K562 (cell line): ENCODE data around the gene EIF2S2. TPM values are rescaled to one million over a fixed set of nuclear protein-coding genes. Genes with fewer than 3 reads are reported as not detected.

Experiments
- ADNP ChIP-seq: fragments of 200-800 bp; sonication (Bioruptor generic); IDR thresholded peaks from 2 replicates; pipeline ENCODE4 v1.6.1; 2016; ENCODE audit warnings: missing genetic modification characterization, missing compliant biosample characterization
- AFF1 ChIP-seq, 2 experiments: fragments of 450-650 bp; IDR thresholded peaks; 2 replicates each; pipeline ENCODE4 v1.6.1; 2018; ENCODE audit warnings: mild to moderate bottlenecking in 2 of 2, low read depth in 1 of 2; ENCODE audit not compliant: partially characterized antibody in 2 of 2
- CEBPB ChIP-seq: fragments of 450-650 bp; IDR thresholded peaks from 2 replicates; pipeline ENCODE4 v1.6.1; 2016; ENCODE audit warnings: missing genetic modification characterization, missing compliant biosample characterization
- GTF2A2 ChIP-seq: IDR thresholded peaks from 2 replicates; pipeline ENCODE4 v1.6.1; 2016; ENCODE audit warnings: mild to moderate bottlenecking, missing genetic modification characterization, missing compliant biosample characterization
- JUND ChIP-seq, 2 experiments: IDR thresholded peaks; 2 replicates in 1 of 2; 3 replicates in 1 of 2; pipeline ENCODE4 v1.6.1; 2011; ENCODE audit warnings: borderline replicate concordance in 2 of 2, low read depth in 2 of 2, low read length in 2 of 2, improper control_type of control experiment in 1 of 2, missing biosample characterization in 1 of 2, missing genetic modification characterization in 1 of 2, missing genetic modification reagents in 1 of 2
- PHB ChIP-seq: fragments of 250-450 bp; sonication (Bioruptor Pico); IDR thresholded peaks from 2 replicates; pipeline ENCODE4 v1.5.0; 2021
- RNF219 ChIP-seq: fragments of 250-450 bp; sonication (Bioruptor Pico); IDR thresholded peaks from 2 replicates; pipeline ENCODE4 v1.5.0; 2022; ENCODE audit warnings: mild to moderate bottlenecking
- SAFB ChIP-seq: fragments of 200-400 bp; formaldehyde crosslinking; IDR thresholded peaks from 2 replicates; pipeline ENCODE4 v1.6.1; 2017; ENCODE audit warnings: low read depth, low read length, borderline replicate concordance
- SMARCE1 ChIP-seq: fragments of 450-650 bp; IDR thresholded peaks from 2 replicates; pipeline ENCODE4 v1.7.1; 2016; ENCODE audit warnings: mild to moderate bottlenecking
- TCF15 ChIP-seq: fragments of 250-450 bp; sonication (Bioruptor Pico); IDR thresholded peaks from 2 replicates; pipeline ENCODE4 v1.8.0; 2022; ENCODE audit warnings: moderate library complexity, mild to moderate bottlenecking, inconsistent platforms
- TFAM ChIP-seq: fragments of 250-450 bp; sonication (Bioruptor Pico); conservative IDR thresholded peaks from 2 replicates; pipeline ENCODE4 v1.5.0; 2021; ENCODE audit warnings: mild to moderate bottlenecking, moderate library complexity
- THRAP3 ChIP-seq: fragments of 450-650 bp; IDR thresholded peaks from 2 replicates; pipeline ENCODE4 v1.6.1; 2016; ENCODE audit warnings: mild to moderate bottlenecking, inconsistent platforms, borderline replicate concordance
- ZKSCAN1 ChIP-seq: fragments of 150-350 bp; IDR thresholded peaks from 2 replicates; pipeline ENCODE4 v1.6.1; 2016; ENCODE audit warnings: low read depth, low read length
- ZNF324 ChIP-seq: fragments of 250-450 bp; sonication (Bioruptor Pico); IDR thresholded peaks from 2 replicates; pipeline ENCODE4 v1.4.0; 2020; ENCODE audit warnings: mild to moderate bottlenecking
- polyA plus RNA-seq, 8 experiments: library from polyadenylated mRNA; depleted of rRNA in 4 of 8; stranded (reverse) in 5 of 8; unstranded in 3 of 8; fragments of >200 nt; fragmentation: Nextera tagmentation in 2 of 8; fragmentation: Illumina TruSeq in 1 of 8; extraction: Ambion mirVana in 2 of 8; extraction: Trizol in 1 of 8; gene quantifications; 2 replicates each; pipeline versions ENCODE4 v1.2.1 to v1.2.3, GENCODE V29; 2011 to 2014; ENCODE audit warnings: inconsistent platforms in 1 of 8, missing spikeins in 1 of 8
- total RNA-seq, 7 experiments: library from RNA; depleted of rRNA in 6 of 7; stranded (reverse); fragments of >200 nt in 6 of 7; fragmentation: Illumina TruSeq in 2 of 7; extraction: Trizol in 2 of 7; gene quantifications; 2 replicates each; pipeline versions ENCODE4 v1.2.1 to v1.2.3, GENCODE V29; 2011 to 2021; ENCODE audit warnings: low replicate concordance in 1 of 7

EIF2S2 gene
- total and polyA plus RNA-seq, 9 of the 15 experiments (the other 6 are each of a cell fraction or from before 2014, with no cell fraction given), result 79.7 to 220 (median 154) TPM

- TF ChIP-seq JUND (IDR thresholded peaks at IDR 0.05; ENCODE audit: borderline replicate concordance, low read depth, low read length) (0 out of 2 replicates have a peak, but pooled peaks have one; percentile 39), JUND (tag; IDR thresholded peaks at IDR 0.05; ENCODE audit: borderline replicate concordance, low read depth, low read length) (no peak; the same call in 2 of the 3 replicates), ADNP (no peak), ZKSCAN1 (no peak), PHB (CRISPR knock-in tag) (no peak), RNF219 (CRISPR knock-in tag) (no peak), THRAP3 (no peak), CEBPB (peak; percentile 66), SMARCE1 (peak; percentile 84), TCF15 (CRISPR knock-in tag) (no peak), ZNF324 (CRISPR knock-in tag) (no peak), AFF1 (IDR thresholded peaks at IDR 0.05; ENCODE audit: low read depth in 1 of 2, partially characterized antibody in 2 of 2) (peak in 1 of 2 experiments; percentile 44), SAFB (no peak), TFAM (CRISPR knock-in tag) (no peak), GTF2A2 (tag) (no peak)
Measured at GRCh38 chr20:34085544-34086040, 26.5 kb downstream of the EIF2S2 start (continued).
